HG03520 (cell line): ENCODE measurements around the gene RASSF5.

Experiments
- ATAC-seq: cut with Tn5 transposase; IDR thresholded peaks from one replicate; pipeline ENCODE4 v1.9.1; 2021; ENCODE audit warnings: mild to moderate bottlenecking, moderate library complexity; ENCODE audit not compliant: unreplicated experiment

The RASSF5 gene

GRCh38 chr1:206582537-206582936 lies 75.2 kb downstream of the RASSF5 start:
- ATAC-seq: no peak

- ATAC-seq: no peak
Measured at GRCh38 chr1:206582971-206583706, 75.8 kb downstream of the RASSF5 start.

- no peak for ATAC-seq
Measured at GRCh38 chr1:206583707-206584648, 76.6 kb downstream of the RASSF5 start.

GRCh38 chr1:206584683-206585082 lies 77.4 kb downstream of the RASSF5 start:
- ATAC-seq: no peak

- ATAC-seq: no peak
Measured at GRCh38 chr1:206586501-206587445, 79.4 kb downstream of the RASSF5 start.

GRCh38 chr1:206587904-206588303 lies 80.6 kb downstream of the RASSF5 start:
- no peak for ATAC-seq

- ATAC-seq: no peak
Measured at GRCh38 chr1:206588492-206588891, 81.2 kb downstream of the RASSF5 start.

GRCh38 chr1:206589206-206589605 lies 81.9 kb downstream of the RASSF5 start:
- ATAC-seq: no peak

- no peak for ATAC-seq
Measured at GRCh38 chr1:206590025-206590758, 82.9 kb downstream of the RASSF5 start.

GRCh38 chr1:206591226-206591625 lies 83.9 kb downstream of the RASSF5 start:
- no peak for ATAC-seq

- ATAC-seq: no peak
Measured at GRCh38 chr1:206591696-206592095, 84.4 kb downstream of the RASSF5 start.

- no peak for ATAC-seq
Measured at GRCh38 chr1:206593351-206593925, 86.1 kb downstream of the RASSF5 start.

GRCh38 chr1:206595581-206596318 lies 88.4 kb downstream of the RASSF5 start:
- no peak for ATAC-seq

- ATAC-seq: no peak
Measured at GRCh38 chr1:206596319-206596666, 89.0 kb downstream of the RASSF5 start.

- ATAC-seq: no peak
Measured at GRCh38 chr1:206600527-206600926, 93.2 kb downstream of the RASSF5 start.

- no peak for ATAC-seq
Measured at GRCh38 chr1:206604861-206605260, 97.5 kb downstream of the RASSF5 start.

GRCh38 chr1:206606867-206607266 lies 99.5 kb downstream of the RASSF5 start:
- no peak for ATAC-seq

- ATAC-seq: no peak
Measured at GRCh38 chr1:206608108-206608698, 100.9 kb downstream of the RASSF5 start.
